Esophagus squamous epithelium (tissue), 5 donors: ENCODE data around the gene UNC5B. TPM values are rescaled to one million over a fixed set of nuclear protein-coding genes. Genes with fewer than 3 reads are reported as not detected.

ENCODE experiments used
- DNase-seq: peaks from one replicate; lab custom pipeline; 2025; lab: John Stamatoyannopoulos, UW
- H3K27ac ChIP-seq, 4 donors: fragments of 200-600 bp; sonication (generic); one replicate each; pipeline ENCODE4 v1.5.1; 2016 to 2019; ENCODE audit warnings: mild to moderate bottlenecking in 1 of 4
- H3K27me3 ChIP-seq, 4 donors: fragments of 200-600 bp; sonication (generic); 1 replicate in 3 of 4; 2 replicates in 1 of 4; pipeline versions ENCODE4 v1.5.1 to v1.6.0; 2017 to 2021; ENCODE audit warnings: antibody characterized with exemption in 1 of 4
- H3K36me3 ChIP-seq, 3 donors: fragments of 200-600 bp; sonication (generic); one replicate each; pipeline ENCODE4 v1.5.1; 2016 to 2019
- H3K4me1 ChIP-seq, 3 donors: fragments of 200-600 bp; sonication (generic); one replicate each; pipeline ENCODE4 v1.5.1; 2017 to 2019
- H3K4me3 ChIP-seq, 4 donors: fragments of 200-600 bp; sonication (generic); 1 replicate in 3 of 4; 2 replicates in 1 of 4; pipeline ENCODE4 v1.5.1; 2016 to 2019; ENCODE audit warnings: mild to moderate bottlenecking in 2 of 4, moderate library complexity in 1 of 4
- H3K9me3 ChIP-seq, 3 donors: fragments of 200-600 bp; sonication (generic); one replicate each; pipeline ENCODE4 v1.5.1; 2016 to 2019
- POLR2A ChIP-seq, 4 donors: fragments of 450-650 bp; IDR thresholded peaks; one replicate each; pipeline ENCODE4 v1.6.1; 2017; ENCODE audit warnings: antibody characterized with exemption in 4 of 4, mild to moderate bottlenecking in 4 of 4, moderate library complexity in 3 of 4
- WGBS, 2 donors: methylation state at CpG; one replicate each; pipeline ENCODE4 v1.1.5; 2018; 5-methylcytosine and 5-hydroxymethylcytosine counted together
- intact Hi-C: fragments of 100-400 bp; cut with DNase I; formaldehyde crosslinking; loops from one replicate; pipeline ENCODE4 v1.15.0; 2022
- total RNA-seq, 4 donors: library from RNA; depleted of rRNA; stranded (reverse); fragments of >200 nt; gene quantifications; one replicate each; pipeline ENCODE4 v1.1.0, GENCODE V29; 2016
- TF ChIP-seq, protein P1 (sequence below), 6 experiments: fragments of 450-650 bp in 4 of 6; fragments of 200-600 bp in 2 of 6; sonication (generic) in 2 of 6; IDR thresholded peaks; one replicate each; pipeline ENCODE4 v1.5.1; 2016 to 2019; ENCODE audit warnings: antibody characterized with exemption in 6 of 6, mild to moderate bottlenecking in 4 of 6, moderate library complexity in 4 of 6
- donor health status: DM: yes; HTN: yes; CAD: no.

The UNC5B gene
- total RNA-seq, 4 donors from 2014 or later: 18.9 to 48.1 (median 28.4) TPM

DNA sequence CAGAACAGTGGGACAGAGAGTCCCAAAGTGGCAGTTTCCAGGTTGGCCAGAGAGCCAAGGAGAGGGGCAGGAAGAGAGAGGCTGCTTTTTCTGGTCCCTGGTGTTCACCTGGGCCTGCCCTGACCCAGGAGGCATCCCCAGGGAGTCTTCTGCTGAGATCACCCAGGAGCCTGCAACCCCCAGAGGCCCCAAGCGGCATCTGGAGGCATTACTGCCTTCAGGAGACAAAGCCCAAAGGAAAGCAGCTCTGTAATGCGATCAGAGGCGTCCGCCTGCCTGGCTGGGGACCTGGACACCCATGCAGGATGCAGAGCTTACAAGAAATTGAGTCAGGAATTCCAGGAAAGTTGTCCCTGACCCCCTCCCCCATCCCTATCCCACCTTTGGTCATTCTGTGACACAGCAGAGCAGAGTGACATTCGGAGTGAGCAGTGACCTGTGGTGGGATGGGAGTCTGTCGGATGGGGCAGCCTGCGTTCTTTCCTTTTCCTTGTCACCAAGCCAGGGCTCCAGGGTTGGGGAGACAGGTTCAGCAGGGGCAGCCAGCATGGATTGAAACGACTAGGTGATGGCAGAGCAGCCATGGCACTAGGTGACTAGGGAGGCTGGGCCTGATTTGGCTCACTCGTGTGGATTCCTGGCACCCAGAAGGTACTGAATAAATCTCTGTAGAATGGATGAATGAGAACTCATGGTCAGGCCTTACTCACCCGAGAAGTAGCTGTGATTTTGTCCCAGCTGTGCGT is 10.4 kb downstream of the UNC5B start:
- H3K4me1 ChIP-seq: peaks cover 0 to 20% (median 8%) of the 10 kb centered on the region in 3 donors
- H3K4me3 ChIP-seq: no peak overlapping the region
- H3K9me3 ChIP-seq: no peaks in the 10 kb centered on the region
- no peak overlapping the region for H3K27ac ChIP-seq
- H3K36me3 ChIP-seq: peaks cover 0 to 12% (median 0%) of the 10 kb centered on the region in 3 donors
- no peak for TF ChIP-seq POLR2A (IDR thresholded peaks at IDR 0.05)
- TF ChIP-seq, protein P1, sequence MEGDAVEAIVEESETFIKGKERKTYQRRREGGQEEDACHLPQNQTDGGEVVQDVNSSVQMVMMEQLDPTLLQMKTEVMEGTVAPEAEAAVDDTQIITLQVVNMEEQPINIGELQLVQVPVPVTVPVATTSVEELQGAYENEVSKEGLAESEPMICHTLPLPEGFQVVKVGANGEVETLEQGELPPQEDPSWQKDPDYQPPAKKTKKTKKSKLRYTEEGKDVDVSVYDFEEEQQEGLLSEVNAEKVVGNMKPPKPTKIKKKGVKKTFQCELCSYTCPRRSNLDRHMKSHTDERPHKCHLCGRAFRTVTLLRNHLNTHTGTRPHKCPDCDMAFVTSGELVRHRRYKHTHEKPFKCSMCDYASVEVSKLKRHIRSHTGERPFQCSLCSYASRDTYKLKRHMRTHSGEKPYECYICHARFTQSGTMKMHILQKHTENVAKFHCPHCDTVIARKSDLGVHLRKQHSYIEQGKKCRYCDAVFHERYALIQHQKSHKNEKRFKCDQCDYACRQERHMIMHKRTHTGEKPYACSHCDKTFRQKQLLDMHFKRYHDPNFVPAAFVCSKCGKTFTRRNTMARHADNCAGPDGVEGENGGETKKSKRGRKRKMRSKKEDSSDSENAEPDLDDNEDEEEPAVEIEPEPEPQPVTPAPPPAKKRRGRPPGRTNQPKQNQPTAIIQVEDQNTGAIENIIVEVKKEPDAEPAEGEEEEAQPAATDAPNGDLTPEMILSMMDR (IDR thresholded peaks at IDR 0.05): no peak
- WGBS, 2 donors: 73 to 90% methylated on average over 2 to 5 of the region's 11 CpGs
- no peaks in the 10 kb centered on the region for H3K27me3 ChIP-seq
- intact Hi-C loops: no loop called here
- no peak for DNase-seq

GRCh38 chr10:71223347-71224058 is 11.1 kb downstream of the UNC5B start:
- Histone ChIP-seq H3K4me1 (peaks cover 0 to 13% (median 1%) of the 10 kb centered on the region in 3 donors), H3K9me3 (no peaks in the 10 kb centered on the region), H3K36me3 (peaks cover 0 to 12% (median 0%) of the 10 kb centered on the region in 3 donors), H3K27ac (no peak overlapping the region), H3K4me3 (no peak overlapping the region), H3K27me3 (no peaks in the 10 kb centered on the region)
- DNase-seq: no peak
- no peak for TF ChIP-seq POLR2A (IDR thresholded peaks at IDR 0.05)
- TF ChIP-seq, protein P1 (IDR thresholded peaks at IDR 0.05): no peak
- WGBS, 2 donors: 87 to 93% methylated on average over 4 of the region's 4 CpGs
- intact Hi-C loops: no loop called here

- Histone ChIP-seq H3K27me3 (no peaks in the 10 kb centered on the region), H3K4me3 (no peak overlapping the region), H3K36me3 (peaks cover 0 to 12% (median 0%) of the 10 kb centered on the region in 3 donors), H3K9me3 (no peaks in the 10 kb centered on the region), H3K27ac (no peak overlapping the region), H3K4me1 (peaks cover 4 to 15% (median 4%) of the 10 kb centered on the region in 3 donors)
- 75 to 80% methylated on average over 7 of the region's 12 CpGs for WGBS, 2 donors
- intact Hi-C loops: no loop called here
- DNase-seq: no peak
- TF ChIP-seq POLR2A (IDR thresholded peaks at IDR 0.05): no peak
- TF ChIP-seq, protein P1 (IDR thresholded peaks at IDR 0.05): no peak
These were observed 13.1 kb downstream of the UNC5B start for GRCh38 chr10:71225291-71226058.

GRCh38 chr10:71228875-71229675 is 16.7 kb downstream of the UNC5B start:
- intact Hi-C loops: no loop called here
- Histone ChIP-seq H3K27me3 (no peaks in the 10 kb centered on the region), H3K27ac (no peak overlapping the region), H3K9me3 (no peaks in the 10 kb centered on the region), H3K36me3 (peaks cover 0 to 12% (median 0%) of the 10 kb centered on the region in 3 donors), H3K4me1 (peaks cover 24 to 44% (median 24%) of the 10 kb centered on the region in 3 donors), H3K4me3 (no peak overlapping the region)
- DNase-seq: no peak
- 81 to 86% methylated on average over 5 to 7 of the region's 16 CpGs for WGBS, 2 donors
- TF ChIP-seq POLR2A (IDR thresholded peaks at IDR 0.05): no peak
- TF ChIP-seq, protein P1 (IDR thresholded peaks at IDR 0.05): no peak
